ENCODE data around the gene ZNF607. TPM values are rescaled to one million over a fixed set of nuclear protein-coding genes. Genes with fewer than 3 reads are reported as not detected.

The ZNF607 gene
- polyA plus RNA-seq, 1 donor (not counting 4 experiments of a cell fraction or from before 2014, with no cell fraction given): 5.4 TPM

- Histone ChIP-seq H3K27me3 (ENCODE audit: control insufficient read depth, extremely low read depth, insufficient read depth, low read length) (no peaks in the 10 kb centered on the region), H4K20me1 (ENCODE audit: control insufficient read depth, extremely low read depth, insufficient read depth, low read length) (no peaks in the 10 kb centered on the region), H3K9me1 (ENCODE audit: control insufficient read depth, extremely low read depth, insufficient read depth, low read length) (no peaks in the 10 kb centered on the region), H3K9me3 (ENCODE audit: control insufficient read depth, low read depth, low read length) (no peaks in the 10 kb centered on the region), H3K4me2 (ENCODE audit: control insufficient read depth, extremely low read depth, insufficient read depth, low read depth, low read length) (peak overlapping the region; percentile 84), H3K4me1 (ENCODE audit: control insufficient read depth, extremely low read depth, insufficient read depth, low read length) (no peaks in the 10 kb centered on the region), H3K27ac (ENCODE audit: control insufficient read depth, insufficient read depth, low read length) (no peak overlapping the region), H3K9ac (ENCODE audit: control insufficient read depth, extremely low read depth, insufficient read depth, low read length) (no peak overlapping the region), H3K79me2 (ENCODE audit: control insufficient read depth, insufficient read depth, low read length) (peaks cover 20% of the 10 kb centered on the region), H3K36me3 (ENCODE audit: control insufficient read depth in 2 of 2, extremely low read depth in 1 of 2, insufficient read depth in 2 of 2, low read length in 2 of 2) (peaks cover 0 to 2% of the 10 kb centered on the region in 2 experiments), H3K4me3 (ENCODE audit: control insufficient read depth in 2 of 3, extremely low read depth in 1 of 3, insufficient read depth in 2 of 3, low read depth in 1 of 3, low read length in 3 of 3) (peak overlapping the region in 2 of 3 experiments; percentile 81 to 82), H2AFZ (ENCODE audit: control insufficient read depth, low read length) (peak overlapping the region; percentile 93)
- FAIRE-seq (no peak), DNase-seq (ENCODE audit: low read depth, low spot score) (no peak)
- dilution Hi-C loops (cut with MboI; ENCODE audit: extremely low pct_ligation_motif_present, low sequenced_read_pairs): no loop called here
- no peak for TF ChIP-seq EZH2 (IDR thresholded peaks at IDR 0.05; ENCODE audit: low read length)
- TF ChIP-seq, protein P1, sequence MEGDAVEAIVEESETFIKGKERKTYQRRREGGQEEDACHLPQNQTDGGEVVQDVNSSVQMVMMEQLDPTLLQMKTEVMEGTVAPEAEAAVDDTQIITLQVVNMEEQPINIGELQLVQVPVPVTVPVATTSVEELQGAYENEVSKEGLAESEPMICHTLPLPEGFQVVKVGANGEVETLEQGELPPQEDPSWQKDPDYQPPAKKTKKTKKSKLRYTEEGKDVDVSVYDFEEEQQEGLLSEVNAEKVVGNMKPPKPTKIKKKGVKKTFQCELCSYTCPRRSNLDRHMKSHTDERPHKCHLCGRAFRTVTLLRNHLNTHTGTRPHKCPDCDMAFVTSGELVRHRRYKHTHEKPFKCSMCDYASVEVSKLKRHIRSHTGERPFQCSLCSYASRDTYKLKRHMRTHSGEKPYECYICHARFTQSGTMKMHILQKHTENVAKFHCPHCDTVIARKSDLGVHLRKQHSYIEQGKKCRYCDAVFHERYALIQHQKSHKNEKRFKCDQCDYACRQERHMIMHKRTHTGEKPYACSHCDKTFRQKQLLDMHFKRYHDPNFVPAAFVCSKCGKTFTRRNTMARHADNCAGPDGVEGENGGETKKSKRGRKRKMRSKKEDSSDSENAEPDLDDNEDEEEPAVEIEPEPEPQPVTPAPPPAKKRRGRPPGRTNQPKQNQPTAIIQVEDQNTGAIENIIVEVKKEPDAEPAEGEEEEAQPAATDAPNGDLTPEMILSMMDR (optimal IDR thresholded peaks at IDR 0.05 in 1 of 3, IDR thresholded peaks at IDR 0.05 in 1 of 3, conservative IDR thresholded peaks at IDR 0.05 in 1 of 3; ENCODE audit: extremely low read depth in 1 of 3, insufficient read depth in 2 of 3, low read length in 3 of 3): no peak
Measured at GRCh38 chr19:37719927-37720265, 335 bp upstream of the ZNF607 start.

DNA sequence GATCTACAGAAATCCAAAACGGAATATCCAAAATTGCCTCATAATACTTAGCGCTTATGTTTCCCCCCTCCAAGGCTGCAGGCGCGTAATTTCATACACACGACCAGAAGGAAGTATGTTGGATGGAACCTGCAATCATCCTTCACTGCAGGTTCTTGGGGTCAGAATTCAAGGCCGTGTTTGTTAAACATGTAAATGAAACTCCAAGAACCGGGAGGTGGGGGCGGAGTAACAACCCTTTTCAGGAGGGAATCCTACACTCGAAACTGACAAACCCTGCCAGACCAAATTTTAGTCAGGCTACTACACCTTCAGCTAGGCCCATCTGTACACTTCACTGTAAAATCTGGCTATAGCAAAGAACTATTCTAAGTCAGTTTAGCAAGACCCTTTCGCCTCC is 1.3 kb downstream of the ZNF607 start:
- TF ChIP-seq EZH2 (IDR thresholded peaks at IDR 0.05; ENCODE audit: low read length): no peak
- TF ChIP-seq, protein P1 (optimal IDR thresholded peaks at IDR 0.05 in 1 of 3, IDR thresholded peaks at IDR 0.05 in 1 of 3, conservative IDR thresholded peaks at IDR 0.05 in 1 of 3; ENCODE audit: extremely low read depth in 1 of 3, insufficient read depth in 2 of 3, low read length in 3 of 3): no peak
- no peak overlapping the region for H3K27ac ChIP-seq (ENCODE audit: control insufficient read depth, insufficient read depth, low read length)
- H3K4me2 ChIP-seq (ENCODE audit: control insufficient read depth, extremely low read depth, insufficient read depth, low read depth, low read length): peak overlapping the region; percentile 84
- peaks cover 20% of the 10 kb centered on the region for H3K79me2 ChIP-seq (ENCODE audit: control insufficient read depth, insufficient read depth, low read length)
- DNase-seq (ENCODE audit: low read depth, low spot score): no peak
- no peak for FAIRE-seq
- H3K4me3 ChIP-seq (ENCODE audit: control insufficient read depth in 2 of 3, extremely low read depth in 1 of 3, insufficient read depth in 2 of 3, low read depth in 1 of 3, low read length in 3 of 3): peak overlapping the region; percentile 74 to 82 (median 81)
- H3K4me1 ChIP-seq (ENCODE audit: control insufficient read depth, extremely low read depth, insufficient read depth, low read length): no peaks in the 10 kb centered on the region
- H3K9me3 ChIP-seq (ENCODE audit: control insufficient read depth, low read depth, low read length): no peaks in the 10 kb centered on the region
- peak overlapping the region; percentile 31 for H2AFZ ChIP-seq (ENCODE audit: control insufficient read depth, low read length)
- H3K9ac ChIP-seq (ENCODE audit: control insufficient read depth, extremely low read depth, insufficient read depth, low read length): peak overlapping the region; percentile 76
- no peaks in the 10 kb centered on the region for H3K9me1 ChIP-seq (ENCODE audit: control insufficient read depth, extremely low read depth, insufficient read depth, low read length)
- peaks cover 0 to 2% of the 10 kb centered on the region in 2 experiments for H3K36me3 ChIP-seq (ENCODE audit: control insufficient read depth in 2 of 2, extremely low read depth in 1 of 2, insufficient read depth in 2 of 2, low read length in 2 of 2)
- no peaks in the 10 kb centered on the region for H3K27me3 ChIP-seq (ENCODE audit: control insufficient read depth, extremely low read depth, insufficient read depth, low read length)
- dilution Hi-C loops (cut with MboI; ENCODE audit: extremely low pct_ligation_motif_present, low sequenced_read_pairs): no loop called here
- no peaks in the 10 kb centered on the region for H4K20me1 ChIP-seq (ENCODE audit: control insufficient read depth, extremely low read depth, insufficient read depth, low read length)

All from keratinocyte (primary cell).